ENCODE data around the gene PBX2.
A peak's percentile ranks its signal among the peaks of the same experiment; 100 is the strongest.
"Not testable (repeated sequence)": the region's sequence is repeated elsewhere in the genome, so short reads cannot be mapped to it uniquely, and the experiment has no call there.

PBX2 gene

GRCh38 chr6:32151863-32152768 is 37.9 kb downstream of the PBX2 start, which contains the start of gene PRRT1:
PRRT1 (minus strand) TSS chr6:32151939; CDS start chr6:32151827, 112 bp downstream.
- Histone ChIP-seq H3K27me3 (replicated peaks; ENCODE audit: control insufficient read depth, insufficient read depth, low read length) (peaks cover 6% of the 10 kb centered on the region), H3K4me3 (ENCODE audit: low read length) (peak within 1 kb of the TSS; percentile 90), H3K36me3 (ENCODE audit: control insufficient read depth, insufficient read depth, low read length, severe bottlenecking) (peaks cover 2% of the 10 kb centered on the region), H3K4me1 (ENCODE audit: control insufficient read depth, insufficient read depth, low read length) (peaks cover 28% of the 10 kb centered on the region), H3K9ac (ENCODE audit: low read length) (peak within 1 kb of the TSS; percentile 88), H3K9me3 (ENCODE audit: control insufficient read depth, low read length) (no peaks in the 10 kb centered on the region)
- DNase-seq (ENCODE audit: low read depth), result peak; percentile 44

DNA sequence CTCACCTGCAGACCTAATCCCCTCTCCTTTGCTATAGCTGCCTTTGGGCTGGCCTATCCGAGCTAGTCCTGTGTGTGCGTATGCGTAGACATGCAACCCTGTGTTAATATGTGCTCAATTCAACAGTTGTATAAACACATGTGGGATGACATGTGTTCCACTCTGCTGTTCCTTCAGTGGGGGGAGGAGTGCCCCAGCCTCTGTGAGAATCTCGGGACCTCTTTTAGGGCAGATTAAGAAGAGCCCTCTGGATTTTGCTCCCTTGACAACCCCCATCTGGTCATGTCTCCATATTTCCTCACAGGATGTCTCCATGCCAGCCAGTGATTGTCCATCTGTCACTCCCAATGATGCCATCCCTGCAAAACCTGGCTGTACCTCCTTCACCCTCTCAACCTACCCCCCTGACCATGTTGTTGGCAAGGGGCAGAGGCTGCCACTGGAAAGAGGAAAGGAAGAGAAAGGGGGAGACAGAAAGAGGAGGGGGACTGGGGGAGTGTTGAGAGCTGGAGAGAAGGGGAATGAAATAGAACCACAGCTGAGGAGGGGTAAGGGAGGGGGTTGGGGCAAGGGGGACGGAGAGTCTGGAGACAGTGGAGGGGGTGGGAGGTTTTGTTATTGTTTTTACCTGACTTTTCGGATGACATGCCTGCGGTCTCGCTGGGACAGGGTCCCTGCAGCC is 38.7 kb downstream of the PBX2 start:
- Histone ChIP-seq H3K9ac (ENCODE audit: low read length) (no peak overlapping the region), H3K36me3 (ENCODE audit: control insufficient read depth, insufficient read depth, low read length, severe bottlenecking) (no peaks in the 10 kb centered on the region), H3K4me3 (ENCODE audit: low read length) (no peak overlapping the region), H3K9me3 (ENCODE audit: control insufficient read depth, low read length) (no peaks in the 10 kb centered on the region), H3K27me3 (replicated peaks; ENCODE audit: control insufficient read depth, insufficient read depth, low read length) (peaks cover 6% of the 10 kb centered on the region), H3K4me1 (ENCODE audit: control insufficient read depth, insufficient read depth, low read length) (peaks cover 28% of the 10 kb centered on the region)
- no peak for DNase-seq (ENCODE audit: low read depth)

- no peak overlapping the region for H3K4me3 ChIP-seq (ENCODE audit: low read length)
- peaks cover 23% of the 10 kb centered on the region for H3K4me1 ChIP-seq (ENCODE audit: control insufficient read depth, insufficient read depth, low read length)
- DNase-seq (ENCODE audit: low read depth), result no peak
- H3K27me3 ChIP-seq (replicated peaks; ENCODE audit: control insufficient read depth, insufficient read depth, low read length), result peaks cover 6% of the 10 kb centered on the region
- H3K36me3 ChIP-seq (ENCODE audit: control insufficient read depth, insufficient read depth, low read length, severe bottlenecking), result no peaks in the 10 kb centered on the region
- no peaks in the 10 kb centered on the region for H3K9me3 ChIP-seq (ENCODE audit: control insufficient read depth, low read length)
- H3K9ac ChIP-seq (ENCODE audit: low read length), result no peak overlapping the region
These were observed 39.8 kb downstream of the PBX2 start for GRCh38 chr6:32149932-32150870.

GRCh38 chr6:32149092-32149755 is 40.8 kb downstream of the PBX2 start:
- Histone ChIP-seq H3K4me1 (ENCODE audit: control insufficient read depth, insufficient read depth, low read length) (peaks cover 20% of the 10 kb centered on the region), H3K4me3 (ENCODE audit: low read length) (peak overlapping the region; percentile 75), H3K27me3 (replicated peaks; ENCODE audit: control insufficient read depth, insufficient read depth, low read length) (peaks cover 6% of the 10 kb centered on the region), H3K9me3 (ENCODE audit: control insufficient read depth, low read length) (no peaks in the 10 kb centered on the region), H3K9ac (ENCODE audit: low read length) (no peak overlapping the region), H3K36me3 (ENCODE audit: control insufficient read depth, insufficient read depth, low read length, severe bottlenecking) (no peaks in the 10 kb centered on the region)
- no peak for DNase-seq (ENCODE audit: low read depth)

GRCh38 chr6:32148289-32149091 is 41.5 kb downstream of the PBX2 start:
- Histone ChIP-seq H3K36me3 (ENCODE audit: control insufficient read depth, insufficient read depth, low read length, severe bottlenecking) (no peaks in the 10 kb centered on the region), H3K4me1 (ENCODE audit: control insufficient read depth, insufficient read depth, low read length) (peaks cover 19% of the 10 kb centered on the region), H3K4me3 (ENCODE audit: low read length) (peak overlapping the region; percentile 75), H3K27me3 (replicated peaks; ENCODE audit: control insufficient read depth, insufficient read depth, low read length) (peaks cover 6% of the 10 kb centered on the region), H3K9ac (ENCODE audit: low read length) (peak overlapping the region; percentile 36), H3K9me3 (ENCODE audit: control insufficient read depth, low read length) (no peaks in the 10 kb centered on the region)
- no peak for DNase-seq (ENCODE audit: low read depth)

DNA sequence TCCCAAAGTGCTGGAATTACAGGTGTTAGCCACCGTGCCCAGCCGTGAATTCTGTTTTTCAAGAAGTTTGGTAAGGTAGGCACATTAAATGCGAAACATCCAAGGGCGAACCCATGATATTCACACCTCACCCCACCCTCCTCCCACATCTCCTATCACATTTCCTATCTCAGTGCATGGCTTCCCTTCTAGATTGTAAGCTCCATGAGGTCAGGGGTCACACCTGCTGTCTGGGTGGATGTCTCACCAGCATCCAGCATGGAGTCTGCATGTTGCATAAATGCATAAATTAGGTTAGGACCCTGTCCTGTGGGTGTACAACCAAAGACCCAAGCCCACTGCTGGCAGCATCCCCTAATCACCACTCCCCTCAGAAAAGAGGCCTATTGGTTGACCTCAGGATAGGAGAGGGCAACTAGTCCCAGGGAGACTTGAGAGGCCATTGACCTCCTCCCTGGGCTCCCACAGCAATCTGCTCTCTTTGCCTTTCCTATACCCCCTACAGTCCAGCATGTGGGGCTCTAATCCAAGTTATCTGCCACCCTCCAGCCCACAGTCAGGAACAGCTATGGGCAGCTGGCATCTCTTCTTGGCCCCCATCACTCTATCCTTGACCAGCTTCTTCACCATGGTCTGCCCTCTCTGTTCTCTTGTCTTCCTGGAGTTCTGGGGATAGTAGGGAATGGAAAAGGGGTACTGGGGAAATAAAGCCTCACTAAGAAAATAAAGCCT is 42.4 kb downstream of the PBX2 start:
- Histone ChIP-seq H3K36me3 (ENCODE audit: control insufficient read depth, insufficient read depth, low read length, severe bottlenecking) (no peaks in the 10 kb centered on the region), H3K9ac (ENCODE audit: low read length) (no peak overlapping the region), H3K9me3 (ENCODE audit: control insufficient read depth, low read length) (no peaks in the 10 kb centered on the region), H3K4me3 (ENCODE audit: low read length) (peak overlapping the region; percentile 75), H3K27me3 (replicated peaks; ENCODE audit: control insufficient read depth, insufficient read depth, low read length) (peaks cover 6% of the 10 kb centered on the region), H3K4me1 (ENCODE audit: control insufficient read depth, insufficient read depth, low read length) (peaks cover 10% of the 10 kb centered on the region)
- no peak for DNase-seq (ENCODE audit: low read depth)

GRCh38 chr6:32146687-32147086 is 43.3 kb downstream of the PBX2 start:
- Histone ChIP-seq H3K4me3 (ENCODE audit: low read length) (no peak overlapping the region), H3K4me1 (ENCODE audit: control insufficient read depth, insufficient read depth, low read length) (peaks cover 4% of the 10 kb centered on the region), H3K36me3 (ENCODE audit: control insufficient read depth, insufficient read depth, low read length, severe bottlenecking) (no peaks in the 10 kb centered on the region), H3K9me3 (ENCODE audit: control insufficient read depth, low read length) (no peaks in the 10 kb centered on the region), H3K27me3 (replicated peaks; ENCODE audit: control insufficient read depth, insufficient read depth, low read length) (peaks cover 6% of the 10 kb centered on the region), H3K9ac (ENCODE audit: low read length) (no peak overlapping the region)
- DNase-seq (ENCODE audit: low read depth), result no peak

GRCh38 chr6:32146287-32146686 is 43.7 kb downstream of the PBX2 start:
- Histone ChIP-seq H3K9ac (ENCODE audit: low read length) (no peak overlapping the region), H3K27me3 (replicated peaks; ENCODE audit: control insufficient read depth, insufficient read depth, low read length) (peaks cover 6% of the 10 kb centered on the region), H3K4me3 (ENCODE audit: low read length) (no peak overlapping the region), H3K36me3 (ENCODE audit: control insufficient read depth, insufficient read depth, low read length, severe bottlenecking) (no peaks in the 10 kb centered on the region), H3K9me3 (ENCODE audit: control insufficient read depth, low read length) (no peaks in the 10 kb centered on the region), H3K4me1 (ENCODE audit: control insufficient read depth, insufficient read depth, low read length) (peaks cover 4% of the 10 kb centered on the region)
- no peak for DNase-seq (ENCODE audit: low read depth)

DNA sequence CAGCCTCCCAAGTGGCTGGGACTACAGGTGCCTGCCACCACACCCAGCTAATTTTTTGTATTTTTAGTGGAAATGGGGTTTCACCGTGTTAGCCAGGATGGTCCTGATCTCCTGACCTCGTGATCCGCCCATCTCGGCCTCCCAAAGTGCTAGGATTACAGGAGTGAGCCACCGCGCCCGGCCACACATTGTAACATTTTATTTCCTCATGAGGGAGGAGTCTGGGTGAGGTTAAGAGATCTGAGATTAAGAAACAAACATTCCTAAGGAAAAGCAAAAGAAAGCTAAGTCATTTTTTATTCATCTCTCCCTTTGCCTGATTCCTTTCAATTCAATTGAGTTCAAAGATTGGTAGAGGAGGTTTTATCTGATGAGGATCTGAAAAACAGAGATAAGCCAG is 45.8 kb downstream of the PBX2 start:
- not testable (repeated sequence) for H3K9ac ChIP-seq (ENCODE audit: low read length); DNase-seq (ENCODE audit: low read depth); H3K27me3 ChIP-seq (replicated peaks; ENCODE audit: control insufficient read depth, insufficient read depth, low read length); H3K9me3 ChIP-seq (ENCODE audit: control insufficient read depth, low read length); H3K36me3 ChIP-seq (ENCODE audit: control insufficient read depth, insufficient read depth, low read length, severe bottlenecking); H3K4me3 ChIP-seq (ENCODE audit: low read length)
- peaks cover 14% of the 10 kb centered on the region for H3K4me1 ChIP-seq (ENCODE audit: control insufficient read depth, insufficient read depth, low read length)
